Measurements from ENCODE around the gene LLGL2.

DNA sequence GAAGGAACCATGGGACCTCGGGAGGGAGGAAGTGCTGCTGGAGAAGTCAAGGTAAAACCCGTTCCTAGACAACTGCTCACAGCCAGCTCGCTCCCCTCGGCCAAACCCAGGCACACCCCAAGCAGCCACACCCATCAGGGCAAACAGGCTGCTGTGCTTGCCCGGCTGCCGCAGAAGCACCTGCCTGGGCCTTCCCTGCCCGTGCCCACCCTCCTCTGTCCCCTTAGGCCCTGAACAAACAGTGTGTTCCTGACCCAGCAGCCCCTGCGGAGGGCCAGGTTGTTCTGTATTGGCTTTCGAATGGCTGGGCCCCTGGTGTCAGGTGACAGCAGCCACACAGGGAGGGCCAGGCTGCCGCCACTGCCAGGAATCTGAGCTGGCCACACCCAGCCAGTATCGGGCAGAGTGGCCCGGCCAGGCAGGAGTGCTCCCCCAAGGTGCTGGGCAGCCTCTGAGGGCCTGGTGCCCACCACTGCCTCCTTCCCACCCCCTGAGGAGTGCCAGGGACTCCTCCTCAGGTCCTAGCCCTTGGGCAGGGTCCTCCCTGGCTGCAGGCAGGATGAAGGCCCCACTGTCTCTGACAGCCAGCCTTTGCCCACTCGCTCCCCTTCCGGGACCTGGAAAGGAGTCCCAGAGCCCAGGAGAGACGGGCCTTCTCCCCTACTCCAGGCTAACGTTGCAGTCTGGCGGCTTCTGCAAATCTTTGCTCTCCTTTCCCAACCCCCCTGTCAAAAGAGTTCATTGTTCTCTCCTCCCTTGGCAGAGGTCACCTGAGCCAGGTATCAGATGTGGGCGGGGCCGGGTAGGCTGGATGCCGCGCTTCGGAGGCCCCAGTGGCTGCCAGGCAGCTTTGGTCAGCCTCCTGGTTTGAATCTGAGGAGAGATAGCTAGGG, 24.0 kb downstream of the LLGL2 start:
- TF ChIP-seq CTCF (IDR thresholded peaks at IDR 0.05; ENCODE audit: low read depth, low read length) (no peak), EZH2phosphoT487 (IDR thresholded peaks at IDR 0.05; ENCODE audit: low read depth) (no peak)

Measured in OCI-LY3 (cell line).